Amniotic stem cell (primary cell): ENCODE results near the gene PHF20.
"Not testable (repeated sequence)": the region's sequence is repeated elsewhere in the genome, so short reads cannot be mapped to it uniquely, and the experiment has no call there.

Experiments used
- DNase-seq: peaks from one replicate; lab custom pipeline; 2025; lab: John Stamatoyannopoulos, UW

The PHF20 gene

GRCh38 chr20:35739294-35740163 is 32.3 kb upstream of the PHF20 start:
- DNase-seq, result no peak

- DNase-seq, result peak; percentile 99
These were observed 29.7 kb upstream of the PHF20 start, which contains the start of gene RBM39 for GRCh38 chr20:35741892-35742740. RBM39 (minus strand) TSS chr20:35742260; CDS start chr20:35740874, 1,386 bp downstream.

GRCh38 chr20:35742741-35743523 is 28.9 kb upstream of the PHF20 start:
- DNase-seq, result no peak

GRCh38 chr20:35743693-35744491 is 27.9 kb upstream of the PHF20 start:
- DNase-seq, result no peak

GRCh38 chr20:35744492-35744841 is 27.3 kb upstream of the PHF20 start:
- not testable (repeated sequence) for DNase-seq

GRCh38 chr20:35750611-35751010 is 21.2 kb upstream of the PHF20 start:
- DNase-seq, result no peak

- no peak for DNase-seq
These were observed 15.4 kb upstream of the PHF20 start for GRCh38 chr20:35756404-35756803.

- no peak for DNase-seq
These were observed 14.6 kb upstream of the PHF20 start for GRCh38 chr20:35757098-35757705.

- not testable (repeated sequence) for DNase-seq
These were observed 10.3 kb upstream of the PHF20 start for GRCh38 chr20:35761548-35761947.

- no peak for DNase-seq
These were observed 9.4 kb upstream of the PHF20 start for GRCh38 chr20:35762461-35762860.

GRCh38 chr20:35764936-35765335 is 6.9 kb upstream of the PHF20 start:
- not testable (repeated sequence) for DNase-seq

- no peak for DNase-seq
These were observed 5.0 kb upstream of the PHF20 start for GRCh38 chr20:35766843-35767242.

- DNase-seq, result no peak
These were observed 3.9 kb upstream of the PHF20 start for GRCh38 chr20:35767683-35768481.

- DNase-seq, result peak; percentile 90
These were observed 2.8 kb upstream of the PHF20 start for GRCh38 chr20:35768731-35769664.

GRCh38 chr20:35771367-35771688 is 487 bp upstream of the PHF20 start:
- DNase-seq, result no peak

- no peak for DNase-seq
These were observed 796 bp downstream of the PHF20 start for GRCh38 chr20:35772563-35773058.

GRCh38 chr20:35773154-35773751 is 1.4 kb downstream of the PHF20 start:
- no peak for DNase-seq

- DNase-seq, result no peak
These were observed 2.6 kb downstream of the PHF20 start for GRCh38 chr20:35774391-35774790.
